Neuronal stem cell (in vitro differentiated cells): ENCODE data around the gene UBQLN4.

Experiments
- DNase-seq: peaks from one replicate; pipeline ENCODE4 v3.0.0-alpha.2; 2013; ENCODE audit warnings: low spot score
- H2AFZ ChIP-seq: one replicate; pipeline ENCODE4 v1.6.1; 2013; ENCODE audit warnings: mild to moderate bottlenecking, low read length, inconsistent platforms
- H2AK5ac ChIP-seq: 2 replicates; pipeline ENCODE4 v1.6.1; 2013; ENCODE audit warnings: low read depth, mild to moderate bottlenecking, inconsistent platforms, low read length, moderate library complexity, mixed read lengths
- H2BK120ac ChIP-seq: 2 replicates; pipeline ENCODE4 v1.6.1; 2013; ENCODE audit warnings: low read depth, mild to moderate bottlenecking, inconsistent platforms, low read length, moderate library complexity, mixed read lengths
- H2BK12ac ChIP-seq: one replicate; pipeline ENCODE4 v1.6.1; 2013; ENCODE audit warnings: low read length, inconsistent platforms
- H2BK15ac ChIP-seq: 2 replicates; pipeline ENCODE4 v1.6.1; 2013; ENCODE audit warnings: mild to moderate bottlenecking, low read length, inconsistent platforms, mixed read lengths
- H2BK5ac ChIP-seq: one replicate; pipeline ENCODE4 v1.6.1; 2013; ENCODE audit warnings: inconsistent platforms, mild to moderate bottlenecking, low read length, moderate library complexity
- H3K14ac ChIP-seq: one replicate; pipeline ENCODE4 v1.6.1; 2013; ENCODE audit warnings: low read length, inconsistent platforms
- H3K18ac ChIP-seq: 2 replicates; pipeline ENCODE4 v1.6.1; 2013; ENCODE audit warnings: low read length, inconsistent platforms
- H3K23ac ChIP-seq: 2 replicates; pipeline ENCODE4 v1.6.1; 2013; ENCODE audit warnings: low read depth, mild to moderate bottlenecking, mixed read lengths, low read length, inconsistent platforms; ENCODE audit not compliant: poor library complexity
- H3K27ac ChIP-seq: replicated peaks from 3 replicates; pipeline ENCODE4 v1.5.1; 2013; ENCODE audit warnings: low read length, inconsistent platforms
- H3K27me3 ChIP-seq, 3 experiments: 2 replicates each; pipeline ENCODE4 v1.6.1; 2013; ENCODE audit warnings: low read length in 3 of 3, mild to moderate bottlenecking in 2 of 3, inconsistent platforms in 1 of 3, low read depth in 1 of 3, mixed read lengths in 1 of 3, moderate library complexity in 1 of 3; ENCODE audit not compliant: control insufficient read depth in 3 of 3, insufficient read depth in 3 of 3
- H3K36me3 ChIP-seq, 2 donors: replicated peaks in 1 of 2; 2 replicates each; pipeline ENCODE4 v1.6.1; 2013; ENCODE audit warnings: low read length in 2 of 2; ENCODE audit not compliant: control insufficient read depth in 2 of 2, insufficient read depth in 2 of 2
- H3K4ac ChIP-seq: 2 replicates; pipeline ENCODE4 v1.6.1; 2013; ENCODE audit warnings: inconsistent platforms, mild to moderate bottlenecking, low read length, moderate library complexity
- H3K4me1 ChIP-seq, 2 donors: 1 replicate in 1 of 2; 2 replicates in 1 of 2; pipeline ENCODE4 v1.6.1; 2013; ENCODE audit warnings: low read length in 2 of 2, low read depth in 1 of 2; ENCODE audit not compliant: control insufficient read depth in 2 of 2, insufficient read depth in 1 of 2
- H3K4me2 ChIP-seq: one replicate; pipeline ENCODE4 v1.6.1; 2013; ENCODE audit warnings: mild to moderate bottlenecking, low read length, inconsistent platforms; ENCODE audit not compliant: insufficient read depth, poor library complexity, severe bottlenecking
- H3K4me3 ChIP-seq, 2 donors: 2 replicates each; pipeline ENCODE4 v1.5.1; 2013; ENCODE audit warnings: low read length in 2 of 2, mild to moderate bottlenecking in 2 of 2, inconsistent platforms in 1 of 2, moderate library complexity in 1 of 2
- H3K79me1 ChIP-seq: one replicate; pipeline ENCODE4 v1.6.1; 2013; ENCODE audit warnings: low read depth, mild to moderate bottlenecking, inconsistent platforms, low read length, moderate library complexity
- H3K9ac ChIP-seq: one replicate; pipeline ENCODE4 v1.6.1; 2013; ENCODE audit warnings: mild to moderate bottlenecking, low read depth, low read length, inconsistent platforms; ENCODE audit not compliant: poor library complexity
- H3K9me3 ChIP-seq, 2 donors: replicated peaks in 1 of 2; 2 replicates each; pipeline versions ENCODE3 to v1.6.1; 2013; ENCODE audit warnings: low read length in 2 of 2, mild to moderate bottlenecking in 2 of 2, inconsistent platforms in 1 of 2, low read depth in 1 of 2, mixed read lengths in 1 of 2, moderate library complexity in 1 of 2; ENCODE audit not compliant: control insufficient read depth in 2 of 2, insufficient read depth in 1 of 2
- H4K8ac ChIP-seq: one replicate; pipeline ENCODE4 v1.6.1; 2013; ENCODE audit warnings: low read depth, mild to moderate bottlenecking, inconsistent platforms, low read length, moderate library complexity
- H4K91ac ChIP-seq: one replicate; pipeline ENCODE4 v1.6.1; 2013; ENCODE audit warnings: low read length, low read depth, mild to moderate bottlenecking, inconsistent platforms; ENCODE audit not compliant: poor library complexity
- WGBS, 2 donors: extraction: QIAGEN DNeasy Blood & Tissue Kit; methylation state at CpG; one replicate each; pipeline ENCODE4 v1.1.7; 2013; ENCODE audit warnings: missing lambda C conversion rate in 2 of 2, mixed read lengths in 1 of 2; ENCODE audit not compliant: insufficient read length in 2 of 2, insufficient replicate concordance in 1 of 2; ENCODE audit errors: extremely low coverage in 2 of 2; 5-methylcytosine and 5-hydroxymethylcytosine counted together

The UBQLN4 gene

DNA sequence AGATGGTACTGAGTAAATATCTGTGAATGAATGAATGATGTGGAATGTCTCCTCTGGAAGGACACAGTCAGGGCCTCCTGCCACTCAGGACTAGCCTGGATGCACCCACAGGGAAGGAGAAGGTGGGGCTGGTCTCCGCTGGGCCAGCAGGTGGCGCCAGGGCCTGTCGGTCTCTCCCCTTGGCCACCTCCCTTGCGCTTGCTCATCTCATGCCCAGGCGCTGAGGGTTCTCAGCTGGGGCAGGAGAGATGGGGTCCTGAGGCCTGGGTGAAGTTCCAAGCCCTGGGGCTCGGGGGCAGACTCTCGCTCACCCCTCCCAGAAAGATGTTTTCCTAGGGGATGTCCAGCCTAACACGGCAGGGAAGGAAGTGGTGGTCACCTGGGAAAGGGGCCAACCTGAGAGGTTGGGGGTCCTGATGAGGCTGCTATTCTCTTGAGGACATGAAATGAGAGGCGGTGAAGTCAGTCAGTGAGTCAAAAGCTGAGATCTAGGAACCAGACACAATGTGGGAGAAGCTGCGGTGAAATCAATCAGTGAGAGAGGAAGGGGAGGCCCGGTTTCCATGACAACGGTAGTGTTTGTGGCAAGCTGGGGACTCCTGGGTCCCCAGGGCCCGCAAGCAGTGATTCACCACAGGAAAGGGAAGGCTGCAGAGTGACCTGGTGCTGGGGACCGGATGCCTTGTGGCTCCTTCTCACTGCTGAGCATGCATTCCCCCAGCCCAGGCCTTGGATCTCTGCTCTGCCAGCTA lies 43.2 kb upstream of the UBQLN4 start:
- Histone ChIP-seq H3K9me3 (no peaks in the 10 kb centered on the region), H3K4ac (no peak overlapping the region), H3K9ac (no peak overlapping the region), H2BK120ac (no peak overlapping the region), H2BK5ac (no peak overlapping the region), H3K4me2 (no peak overlapping the region), H3K23ac (peak overlapping the region; percentile 29), H3K4me1 (peaks cover 16 to 23% of the 10 kb centered on the region in 2 donors), H2AFZ (no peak overlapping the region), H3K18ac (no peak overlapping the region), H3K79me1 (peaks cover 10% of the 10 kb centered on the region), H4K91ac (no peak overlapping the region), H3K14ac (no peak overlapping the region), H2BK12ac (no peak overlapping the region), H3K36me3 (peaks cover 17 to 93% of the 10 kb centered on the region in 2 donors), H2BK15ac (no peak overlapping the region), H4K8ac (no peak overlapping the region), H3K27me3 (no peaks in the 10 kb centered on the region), H3K4me3 (no peak overlapping the region), H3K27ac (no peak overlapping the region), H2AK5ac (no peak overlapping the region)
- no peak for DNase-seq
- no CpG with 5 or more reads among the region's 14 CpGs for WGBS, 2 donors

DNA sequence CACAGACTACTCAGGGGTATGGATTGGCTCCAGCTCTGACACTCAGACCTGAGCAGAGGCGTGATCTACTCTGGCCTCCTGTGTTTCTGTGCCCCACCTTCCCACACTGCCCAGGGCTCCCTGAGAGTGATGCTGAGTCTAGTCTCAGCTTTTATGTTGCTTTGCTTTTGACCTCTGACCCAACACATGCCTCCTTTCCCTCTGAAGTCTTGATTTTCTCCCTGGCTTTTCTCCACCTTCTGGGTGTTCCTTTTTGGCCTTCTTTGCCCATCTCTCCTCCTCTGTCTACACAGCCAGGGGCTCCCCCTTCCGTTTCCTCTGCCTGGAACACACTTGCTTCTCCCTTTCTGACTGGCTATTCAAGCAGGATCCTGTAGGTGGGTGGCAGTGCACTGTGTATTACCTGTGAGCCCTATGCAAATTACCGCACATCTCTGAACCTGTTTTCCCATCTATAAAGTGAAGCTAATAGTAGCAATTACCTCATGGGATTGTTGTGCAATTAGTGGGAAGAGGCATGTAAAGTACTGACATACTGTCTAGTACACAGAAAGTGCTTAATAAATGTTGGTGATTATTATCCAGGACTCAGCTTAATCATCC lies 42.4 kb upstream of the UBQLN4 start:
- Histone ChIP-seq H2AK5ac (no peak overlapping the region), H3K4me1 (peaks cover 16 to 23% of the 10 kb centered on the region in 2 donors), H3K27ac (peak overlapping the region; percentile 24), H4K91ac (no peak overlapping the region), H3K9ac (no peak overlapping the region), H3K23ac (no peak overlapping the region), H2BK120ac (no peak overlapping the region), H4K8ac (no peak overlapping the region), H3K36me3 (peaks cover 20 to 94% of the 10 kb centered on the region in 2 donors), H2BK5ac (no peak overlapping the region), H2BK15ac (no peak overlapping the region), H3K9me3 (no peaks in the 10 kb centered on the region), H3K27me3 (no peaks in the 10 kb centered on the region), H3K4me3 (no peak overlapping the region), H3K18ac (no peak overlapping the region), H2AFZ (no peak overlapping the region), H2BK12ac (no peak overlapping the region), H3K14ac (no peak overlapping the region), H3K4me2 (no peak overlapping the region), H3K79me1 (peaks cover 10% of the 10 kb centered on the region), H3K4ac (no peak overlapping the region)
- DNase-seq, result no peak
- WGBS, 2 donors, result no CpG with 5 or more reads among the region's 3 CpGs

DNA sequence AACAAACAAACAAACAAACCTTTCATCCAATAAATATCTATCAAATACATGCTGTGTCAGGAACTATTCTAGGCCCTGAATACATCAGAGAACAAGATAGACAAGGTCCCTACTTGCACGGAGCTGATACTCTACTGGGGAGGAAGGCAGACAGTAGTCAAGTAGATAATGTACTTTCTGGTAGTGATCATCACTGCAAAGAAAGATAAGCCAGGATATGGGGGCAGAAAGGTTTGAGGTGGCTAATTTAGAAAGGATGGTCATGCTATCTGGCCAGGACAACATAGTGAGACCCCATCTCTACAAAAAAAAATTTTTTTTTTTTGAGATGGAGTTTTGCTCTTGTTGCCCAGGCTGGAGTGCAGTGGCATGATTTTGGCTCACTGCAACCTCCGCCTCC lies 38.0 kb upstream of the UBQLN4 start:
- H2AFZ ChIP-seq, result no peak overlapping the region
- H3K4ac ChIP-seq, result no peak overlapping the region
- H4K8ac ChIP-seq, result no peak overlapping the region
- H3K23ac ChIP-seq, result no peak overlapping the region
- H3K4me3 ChIP-seq, result no peak overlapping the region
- no peak overlapping the region for H2BK120ac ChIP-seq
- peaks cover 18 to 91% of the 10 kb centered on the region in 2 donors for H3K36me3 ChIP-seq
- H2BK12ac ChIP-seq, result no peak overlapping the region
- H2BK5ac ChIP-seq, result no peak overlapping the region
- no peak overlapping the region for H3K14ac ChIP-seq
- peaks cover 12 to 14% of the 10 kb centered on the region in 2 donors for H3K4me1 ChIP-seq
- no peak overlapping the region for H2AK5ac ChIP-seq
- no peak overlapping the region for H4K91ac ChIP-seq
- no peak overlapping the region for H3K18ac ChIP-seq
- DNase-seq, result no peak
- peaks cover 10% of the 10 kb centered on the region for H3K79me1 ChIP-seq
- H3K27me3 ChIP-seq, result no peaks in the 10 kb centered on the region
- H3K9me3 ChIP-seq, result no peaks in the 10 kb centered on the region
- H2BK15ac ChIP-seq, result no peak overlapping the region
- H3K9ac ChIP-seq, result no peak overlapping the region
- no peak overlapping the region for H3K27ac ChIP-seq
- no CpG with 5 or more reads among the region's 2 CpGs for WGBS, 2 donors
- H3K4me2 ChIP-seq, result no peak overlapping the region

DNA sequence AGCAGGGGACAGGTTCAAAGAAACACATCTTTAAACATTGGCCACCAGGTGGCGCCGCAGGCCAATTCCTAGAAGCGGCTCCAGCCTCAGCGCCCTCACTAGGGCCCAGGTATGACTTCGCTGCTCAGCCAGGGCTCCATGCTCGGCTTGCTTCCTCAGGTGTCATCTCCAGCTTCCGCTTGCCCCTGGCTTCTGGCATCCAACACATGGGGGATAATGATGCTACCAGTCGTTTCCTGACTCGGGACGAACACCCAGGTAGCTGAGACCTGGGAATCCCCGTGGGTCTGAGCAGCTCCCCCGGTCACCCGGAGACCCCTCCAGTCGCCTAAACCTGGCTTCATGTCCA lies 37.2 kb upstream of the UBQLN4 start:
- Histone ChIP-seq H3K9me3 (no peaks in the 10 kb centered on the region), H2BK12ac (no peak overlapping the region), H3K18ac (peak overlapping the region; percentile 4), H3K14ac (no peak overlapping the region), H2BK15ac (no peak overlapping the region), H4K91ac (no peak overlapping the region), H3K9ac (no peak overlapping the region), H3K27ac (no peak overlapping the region), H3K36me3 (peaks cover 18 to 83% of the 10 kb centered on the region in 2 donors), H3K79me1 (peaks cover 10% of the 10 kb centered on the region), H2BK5ac (no peak overlapping the region), H3K4me1 (peaks cover 14% of the 10 kb centered on the region in 2 donors), H2AFZ (no peak overlapping the region), H2AK5ac (no peak overlapping the region), H3K4ac (no peak overlapping the region), H3K4me3 (no peak overlapping the region), H2BK120ac (no peak overlapping the region), H4K8ac (no peak overlapping the region), H3K4me2 (no peak overlapping the region), H3K27me3 (no peaks in the 10 kb centered on the region), H3K23ac (no peak overlapping the region)
- peak; percentile 83 for DNase-seq
- no CpG with 5 or more reads among the region's 14 CpGs for WGBS, 2 donors
